Measurements from ENCODE around the gene ATG14.
"Not testable (repeated sequence)": the region's sequence is repeated elsewhere in the genome, so short reads cannot be mapped to it uniquely, and the experiment has no call there.

ATG14 gene

DNA sequence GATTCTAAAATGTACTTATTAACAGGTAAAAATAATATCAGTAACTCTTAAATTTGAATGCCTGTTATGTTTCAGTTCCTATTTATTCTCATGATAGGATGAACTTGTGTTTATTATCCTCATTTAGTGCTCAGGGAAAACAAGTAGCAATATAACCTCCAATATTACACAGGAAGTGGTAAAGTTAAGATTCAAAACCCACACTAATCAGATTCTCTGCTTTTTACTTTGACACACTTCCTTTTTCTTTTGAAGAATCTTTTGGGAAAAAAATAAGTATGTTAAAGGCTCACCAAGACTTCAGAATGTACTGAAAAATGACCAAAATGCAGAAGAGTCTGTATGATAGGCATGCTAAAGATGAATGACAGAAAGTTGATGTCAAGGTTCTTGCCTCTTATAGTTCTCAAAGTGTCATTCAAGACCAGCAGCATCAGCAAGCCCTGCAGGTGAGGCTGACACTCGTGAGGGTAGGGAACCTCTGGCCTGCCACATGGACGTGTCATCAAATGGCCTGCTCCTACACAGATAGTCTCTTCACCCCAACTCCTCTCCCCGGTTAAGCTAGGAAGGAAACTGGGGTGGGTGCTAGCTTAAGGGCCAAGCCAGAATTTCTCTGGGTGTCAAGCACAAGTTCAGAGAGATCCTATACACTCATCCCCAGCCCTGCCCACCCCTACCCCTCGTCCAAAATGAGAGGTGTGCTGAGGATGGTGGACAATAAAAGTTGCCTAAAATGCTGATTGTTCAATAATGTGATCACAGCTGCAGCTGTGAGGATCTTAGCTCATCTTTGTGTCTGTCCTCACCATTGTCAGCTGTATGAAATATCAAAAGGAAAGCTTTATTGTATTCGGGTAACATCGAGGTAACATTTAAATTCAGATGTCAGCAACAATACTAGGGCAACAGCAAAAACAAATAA lies 22.5 kb upstream of the ATG14 start:
- Histone ChIP-seq H3K27me3 (ENCODE audit: insufficient read depth, insufficient read length) (no peaks in the 10 kb centered on the region), H3K36me3 (ENCODE audit: insufficient read depth, insufficient read length, low read length) (no peaks in the 10 kb centered on the region), H3K4me1 (ENCODE audit: insufficient read depth, insufficient read length) (no peaks in the 10 kb centered on the region), H3K9me3 (ENCODE audit: insufficient read depth, low read length) (no peaks in the 10 kb centered on the region), H3K4me3 (ENCODE audit: insufficient read length, low read depth) (no peak overlapping the region), H3K9ac (ENCODE audit: insufficient read length, low read depth) (no peak overlapping the region)
- DNase-seq (ENCODE audit: low read depth, low spot score), result no peak
- no peak for TF ChIP-seq YY1 (IDR thresholded peaks at IDR 0.05; ENCODE audit: insufficient read depth, insufficient read length)
- no peak for TF ChIP-seq ZNF274 (IDR thresholded peaks at IDR 0.05; ENCODE audit: low read depth, low read length)
- no peak for TF ChIP-seq SUZ12 (IDR thresholded peaks at IDR 0.05; ENCODE audit: extremely low read depth, insufficient read depth, insufficient read length)

DNA sequence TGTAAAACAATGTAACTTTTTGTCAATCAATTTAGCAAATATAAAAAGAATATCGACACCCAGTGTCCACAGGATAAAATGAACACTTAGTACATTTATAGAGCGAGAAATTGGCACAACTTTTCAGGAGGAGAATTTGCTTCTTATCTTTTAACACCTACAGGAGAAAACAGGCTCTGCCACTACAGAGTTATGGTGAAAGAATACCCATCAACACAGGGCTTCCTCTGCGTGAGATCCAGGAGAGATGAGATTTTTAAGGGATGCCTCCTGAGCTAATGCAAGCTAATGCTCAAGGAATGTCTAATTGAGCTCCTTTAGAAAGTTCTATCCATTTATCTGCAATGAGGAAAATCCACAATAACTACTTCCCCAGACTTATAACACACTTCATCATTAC lies 21.0 kb upstream of the ATG14 start:
- H3K9ac ChIP-seq (ENCODE audit: insufficient read length, low read depth), result no peak overlapping the region
- H3K4me3 ChIP-seq (ENCODE audit: insufficient read length, low read depth), result no peak overlapping the region
- no peaks in the 10 kb centered on the region for H3K36me3 ChIP-seq (ENCODE audit: insufficient read depth, insufficient read length, low read length)
- H3K9me3 ChIP-seq (ENCODE audit: insufficient read depth, low read length), result no peaks in the 10 kb centered on the region
- TF ChIP-seq SUZ12 (IDR thresholded peaks at IDR 0.05; ENCODE audit: extremely low read depth, insufficient read depth, insufficient read length) (no peak), YY1 (IDR thresholded peaks at IDR 0.05; ENCODE audit: insufficient read depth, insufficient read length) (no peak), ZNF274 (IDR thresholded peaks at IDR 0.05; ENCODE audit: low read depth, low read length) (no peak)
- H3K4me1 ChIP-seq (ENCODE audit: insufficient read depth, insufficient read length), result no peaks in the 10 kb centered on the region
- DNase-seq (ENCODE audit: low read depth, low spot score), result no peak
- H3K27me3 ChIP-seq (ENCODE audit: insufficient read depth, insufficient read length), result no peaks in the 10 kb centered on the region

DNA sequence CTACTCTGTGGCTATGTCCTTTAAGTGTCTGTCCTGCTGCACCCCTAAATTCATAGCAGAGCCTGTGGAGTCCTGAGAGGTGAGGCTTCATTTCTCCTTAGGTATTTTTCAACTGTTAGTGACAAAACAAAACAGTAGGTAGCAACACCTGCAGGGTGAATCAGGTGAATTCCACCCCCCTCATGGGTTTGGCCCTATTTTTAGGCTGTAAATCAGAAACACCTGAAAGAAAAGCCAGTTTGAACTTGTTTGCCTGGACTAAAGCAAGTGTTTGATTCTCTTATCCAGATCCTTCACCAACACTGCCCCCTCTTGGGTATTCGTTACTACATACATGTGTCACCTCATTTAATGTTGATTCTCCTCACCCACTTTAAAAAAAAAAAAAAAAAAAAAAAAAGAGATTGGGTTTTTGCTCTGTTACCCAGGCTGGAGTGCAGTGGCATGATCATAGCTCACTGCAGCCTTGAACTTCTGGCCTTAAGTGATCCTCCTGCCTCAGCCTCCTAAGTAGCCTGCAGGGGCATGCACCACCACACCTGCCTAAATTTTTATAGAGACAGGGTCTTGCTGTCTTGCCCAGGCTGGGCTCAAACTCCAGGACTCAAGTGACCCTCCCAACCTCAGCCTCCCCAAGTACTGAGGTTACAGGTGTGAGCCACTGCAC lies 18.5 kb upstream of the ATG14 start:
- Histone ChIP-seq H3K9me3 (ENCODE audit: insufficient read depth, low read length) (no peaks in the 10 kb centered on the region), H3K36me3 (ENCODE audit: insufficient read depth, insufficient read length, low read length) (no peaks in the 10 kb centered on the region), H3K4me3 (ENCODE audit: insufficient read length, low read depth) (no peak overlapping the region), H3K4me1 (ENCODE audit: insufficient read depth, insufficient read length) (no peaks in the 10 kb centered on the region), H3K27me3 (ENCODE audit: insufficient read depth, insufficient read length) (no peaks in the 10 kb centered on the region), H3K9ac (ENCODE audit: insufficient read length, low read depth) (no peak overlapping the region)
- TF ChIP-seq YY1 (IDR thresholded peaks at IDR 0.05; ENCODE audit: insufficient read depth, insufficient read length), result no peak
- TF ChIP-seq ZNF274 (IDR thresholded peaks at IDR 0.05; ENCODE audit: low read depth, low read length), result no peak
- peak; percentile 13 for DNase-seq (ENCODE audit: low read depth, low spot score)

DNA sequence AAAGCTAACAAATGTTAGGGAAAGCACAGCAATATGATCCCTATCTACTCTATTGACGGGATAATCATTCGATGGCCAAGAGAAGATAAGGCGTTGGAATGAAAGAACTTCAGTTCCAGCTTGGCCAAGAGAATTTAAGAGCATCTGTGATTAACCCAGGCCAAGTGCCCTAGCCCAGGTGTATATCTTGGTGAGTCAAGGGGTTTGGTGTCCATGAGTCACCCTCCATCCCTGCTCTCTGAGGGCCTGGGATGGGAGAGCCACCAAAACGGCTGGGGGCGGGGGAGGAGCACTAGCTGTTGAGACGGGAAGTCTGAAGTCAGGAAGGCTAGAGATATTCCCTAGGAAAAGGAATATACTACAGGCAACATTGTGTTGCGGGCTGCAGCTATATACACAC lies 15.8 kb upstream of the ATG14 start:
- Histone ChIP-seq H3K27me3 (ENCODE audit: insufficient read depth, insufficient read length) (no peaks in the 10 kb centered on the region), H3K9me3 (ENCODE audit: insufficient read depth, low read length) (no peaks in the 10 kb centered on the region)

DNA sequence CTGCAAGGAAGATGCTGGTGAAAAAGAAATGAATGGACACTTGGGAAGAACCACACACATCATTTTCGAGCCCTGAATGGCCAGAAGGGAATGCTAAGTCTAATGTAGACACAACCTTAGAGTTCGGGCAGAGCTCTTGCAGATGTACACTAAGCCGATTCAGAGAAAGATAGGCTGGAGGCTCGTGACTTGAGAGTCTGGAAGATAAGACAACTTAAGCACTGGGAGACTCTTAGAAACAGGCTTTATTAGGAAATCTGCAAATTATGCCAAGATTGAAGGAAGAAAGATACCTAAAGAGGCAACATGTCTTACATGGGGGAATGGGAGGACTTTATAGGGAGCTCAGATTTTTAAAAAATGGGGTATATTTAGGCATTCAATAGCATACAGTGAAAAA lies 15.3 kb upstream of the ATG14 start:
- Histone ChIP-seq H3K4me3 (ENCODE audit: insufficient read length, low read depth) (no peak overlapping the region), H3K4me1 (ENCODE audit: insufficient read depth, insufficient read length) (no peaks in the 10 kb centered on the region), H3K9me3 (ENCODE audit: insufficient read depth, low read length) (no peaks in the 10 kb centered on the region), H3K9ac (ENCODE audit: insufficient read length, low read depth) (no peak overlapping the region), H3K27me3 (ENCODE audit: insufficient read depth, insufficient read length) (no peaks in the 10 kb centered on the region), H3K36me3 (ENCODE audit: insufficient read depth, insufficient read length, low read length) (no peaks in the 10 kb centered on the region)
- no peak for TF ChIP-seq SUZ12 (IDR thresholded peaks at IDR 0.05; ENCODE audit: extremely low read depth, insufficient read depth, insufficient read length)
- no peak for TF ChIP-seq ZNF274 (IDR thresholded peaks at IDR 0.05; ENCODE audit: low read depth, low read length)
- TF ChIP-seq YY1 (IDR thresholded peaks at IDR 0.05; ENCODE audit: insufficient read depth, insufficient read length), result no peak
- no peak for DNase-seq (ENCODE audit: low read depth, low spot score)

More for the DNA sequence above, 15.8 kb upstream of the ATG14 start:
- TF ChIP-seq SUZ12 (IDR thresholded peaks at IDR 0.05; ENCODE audit: extremely low read depth, insufficient read depth, insufficient read length) (no peak), YY1 (IDR thresholded peaks at IDR 0.05; ENCODE audit: insufficient read depth, insufficient read length) (no peak), ZNF274 (IDR thresholded peaks at IDR 0.05; ENCODE audit: low read depth, low read length) (no peak)
- DNase-seq (ENCODE audit: low read depth, low spot score), result no peak
- Histone ChIP-seq H3K36me3 (ENCODE audit: insufficient read depth, insufficient read length, low read length) (no peaks in the 10 kb centered on the region), H3K4me1 (ENCODE audit: insufficient read depth, insufficient read length) (no peaks in the 10 kb centered on the region), H3K9ac (ENCODE audit: insufficient read length, low read depth) (no peak overlapping the region), H3K4me3 (ENCODE audit: insufficient read length, low read depth) (no peak overlapping the region)

DNA sequence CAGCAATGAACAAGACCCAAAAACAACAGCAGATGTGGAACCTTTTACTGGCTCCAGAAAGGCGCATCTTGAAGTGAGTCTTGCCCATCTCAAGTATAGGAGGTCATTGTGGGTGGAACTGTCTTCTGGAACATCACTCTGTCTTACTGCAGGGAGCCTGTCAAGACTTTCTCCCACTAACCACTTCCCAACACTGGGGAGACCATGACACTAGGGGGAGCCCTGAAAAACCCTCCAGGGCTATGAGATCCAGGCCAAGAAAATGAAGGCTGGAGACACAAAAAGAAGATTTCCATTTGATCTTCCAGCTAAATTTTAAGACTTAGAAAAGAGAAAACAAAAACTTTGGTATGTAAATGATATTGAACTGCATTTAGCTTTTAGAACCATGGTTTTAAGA lies 13.5 kb upstream of the ATG14 start:
- TF ChIP-seq YY1 (IDR thresholded peaks at IDR 0.05; ENCODE audit: insufficient read depth, insufficient read length) (no peak), SUZ12 (IDR thresholded peaks at IDR 0.05; ENCODE audit: extremely low read depth, insufficient read depth, insufficient read length) (no peak), ZNF274 (IDR thresholded peaks at IDR 0.05; ENCODE audit: low read depth, low read length) (no peak)
- Histone ChIP-seq H3K9me3 (ENCODE audit: insufficient read depth, low read length) (no peaks in the 10 kb centered on the region), H3K36me3 (ENCODE audit: insufficient read depth, insufficient read length, low read length) (no peaks in the 10 kb centered on the region), H3K4me3 (ENCODE audit: insufficient read length, low read depth) (no peak overlapping the region), H3K9ac (ENCODE audit: insufficient read length, low read depth) (no peak overlapping the region), H3K27me3 (ENCODE audit: insufficient read depth, insufficient read length) (no peaks in the 10 kb centered on the region), H3K4me1 (ENCODE audit: insufficient read depth, insufficient read length) (no peaks in the 10 kb centered on the region)
- no peak for DNase-seq (ENCODE audit: low read depth, low spot score)

DNA sequence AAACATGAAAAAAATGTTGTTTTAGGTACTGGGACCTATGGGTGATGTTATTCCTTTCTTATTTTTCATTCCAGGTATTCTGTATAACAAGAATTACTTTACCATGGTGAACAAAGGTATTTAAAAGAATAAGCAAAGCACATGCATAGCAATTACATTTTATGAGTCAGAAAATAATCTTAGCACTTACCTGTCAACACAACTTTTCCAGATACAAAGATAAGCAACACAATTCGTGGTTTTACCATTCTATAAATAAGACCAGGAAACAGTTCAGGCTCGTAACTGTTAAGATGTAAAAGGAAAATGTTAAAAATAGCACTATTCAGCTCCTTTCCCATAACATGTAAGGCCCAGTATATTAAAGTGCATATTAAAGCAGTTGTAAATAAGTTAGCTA lies 12.3 kb upstream of the ATG14 start:
- Histone ChIP-seq H3K9ac (ENCODE audit: insufficient read length, low read depth) (no peak overlapping the region), H3K4me3 (ENCODE audit: insufficient read length, low read depth) (no peak overlapping the region), H3K27me3 (ENCODE audit: insufficient read depth, insufficient read length) (no peaks in the 10 kb centered on the region), H3K4me1 (ENCODE audit: insufficient read depth, insufficient read length) (no peaks in the 10 kb centered on the region), H3K36me3 (ENCODE audit: insufficient read depth, insufficient read length, low read length) (no peaks in the 10 kb centered on the region), H3K9me3 (ENCODE audit: insufficient read depth, low read length) (no peaks in the 10 kb centered on the region)
- no peak for DNase-seq (ENCODE audit: low read depth, low spot score)
- TF ChIP-seq YY1 (IDR thresholded peaks at IDR 0.05; ENCODE audit: insufficient read depth, insufficient read length), result no peak
- no peak for TF ChIP-seq SUZ12 (IDR thresholded peaks at IDR 0.05; ENCODE audit: extremely low read depth, insufficient read depth, insufficient read length)
- TF ChIP-seq ZNF274 (IDR thresholded peaks at IDR 0.05; ENCODE audit: low read depth, low read length), result no peak

DNA sequence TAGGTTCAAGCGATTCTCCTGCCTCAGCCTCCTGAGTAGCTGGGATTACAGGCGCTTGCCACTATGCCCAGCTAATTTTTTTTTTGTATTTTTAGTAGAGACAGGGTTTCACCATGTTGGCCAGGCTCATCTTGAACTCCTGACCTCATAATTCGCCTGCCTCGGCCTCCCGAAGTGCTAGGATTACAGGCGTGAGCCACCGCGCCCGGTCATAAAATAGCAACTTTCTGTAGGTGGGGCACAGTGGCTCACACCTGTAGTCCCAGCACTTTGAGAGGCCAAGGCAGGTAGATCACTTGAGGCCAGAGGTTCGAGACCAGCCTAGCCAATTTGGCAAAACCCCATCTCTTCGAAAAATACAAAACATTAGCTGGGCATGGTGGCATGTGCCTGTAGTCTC lies 10.7 kb upstream of the ATG14 start:
- H3K9ac ChIP-seq (ENCODE audit: insufficient read length, low read depth); H3K27me3 ChIP-seq (ENCODE audit: insufficient read depth, insufficient read length); H3K4me3 ChIP-seq (ENCODE audit: insufficient read length, low read depth); DNase-seq (ENCODE audit: low read depth, low spot score); H3K9me3 ChIP-seq (ENCODE audit: insufficient read depth, low read length); H3K4me1 ChIP-seq (ENCODE audit: insufficient read depth, insufficient read length); H3K36me3 ChIP-seq (ENCODE audit: insufficient read depth, insufficient read length, low read length): not testable (repeated sequence)

Measured in NT2/D1 (cell line).